DMS79 treated with DMSO at 0.1 percent for 48 hours (cell line): ENCODE data around the gene EIF3F.

Source experiments
- DNase-seq: peaks from one replicate; lab custom pipeline; 2025; lab: John Stamatoyannopoulos, UW

EIF3F gene

GRCh38 chr11:8039530-8040260 is 52.6 kb downstream of the EIF3F start:
- DNase-seq = no peak

- no peak for DNase-seq
Measured at GRCh38 chr11:8040261-8040920, 53.3 kb downstream of the EIF3F start.

- DNase-seq = no peak
Measured at GRCh38 chr11:8040921-8041285, 53.8 kb downstream of the EIF3F start.

GRCh38 chr11:8041576-8041975 is 54.4 kb downstream of the EIF3F start:
- DNase-seq = no peak

- no peak for DNase-seq
Measured at GRCh38 chr11:8043756-8044155, 56.6 kb downstream of the EIF3F start.

GRCh38 chr11:8045839-8046238 is 58.7 kb downstream of the EIF3F start:
- no peak for DNase-seq

- no peak for DNase-seq
Measured at GRCh38 chr11:8047382-8047781, 60.2 kb downstream of the EIF3F start.

GRCh38 chr11:8049084-8049483 is 61.9 kb downstream of the EIF3F start:
- no peak for DNase-seq
